Activated CD4-positive, alpha-beta memory T cell treated with anti-CD3 and anti-CD28 coated beads for 36 hours (primary cell): ENCODE data around the gene CACNG4. TPM values are rescaled to one million over a fixed set of nuclear protein-coding genes. Genes with fewer than 3 reads are reported as not detected.
A peak's percentile ranks its signal among the peaks of the same experiment; 100 is the strongest.
"Not testable (repeated sequence)": the region's sequence is repeated elsewhere in the genome, so short reads cannot be mapped to it uniquely, and the experiment has no call there.

Experiments used
- CTCF ChIA-PET: fragments of 350-600 bp; sonication (Branson Sonifier 250); formaldehyde crosslinking; loops from one replicate; lab custom pipeline; 2021; ENCODE audit warnings: antibody characterized with exemption, inconsistent platforms; lab: Charles Lee
- POLR2A ChIA-PET: fragments of 350-600 bp; sonication (Branson Sonifier 250); formaldehyde crosslinking; loops from one replicate; lab custom pipeline; 2021; ENCODE audit warnings: antibody characterized with exemption; lab: Charles Lee
- DNase-seq: peaks from one replicate; pipeline ENCODE4 v3.0.0-alpha.2; 2020
- H3K27ac Mint-ChIP-seq: one replicate; pipeline ENCODE4 v1.8.0; 2021; ENCODE audit warnings: mixed read lengths
- H3K27me3 Mint-ChIP-seq: one replicate; pipeline ENCODE4 v1.8.0; 2021; ENCODE audit warnings: mixed read lengths
- H3K36me3 Mint-ChIP-seq: one replicate; pipeline ENCODE4 v1.8.0; 2021; ENCODE audit warnings: mixed read lengths
- H3K4me1 Mint-ChIP-seq: one replicate; pipeline ENCODE4 v1.8.0; 2021; ENCODE audit warnings: low read depth, mixed read lengths
- H3K4me3 Mint-ChIP-seq: one replicate; pipeline ENCODE4 v1.8.0; 2021; ENCODE audit warnings: mild to moderate bottlenecking, mixed read lengths
- H3K9me3 Mint-ChIP-seq: one replicate; pipeline ENCODE4 v1.8.0; 2021; ENCODE audit warnings: mixed read lengths
- intact Hi-C: fragments of 100-400 bp; cut with micrococcal nuclease; formaldehyde crosslinking; loops from one replicate; pipeline ENCODE4 v1.15.1; 2023
- total RNA-seq, 2 experiments: library from RNA; stranded (reverse); gene quantifications; one replicate each; pipeline ENCODE4 v1.2.3, GENCODE V29; 2021

Gene CACNG4
- total RNA-seq, 2 experiments from 2014 or later: not detected

DNA sequence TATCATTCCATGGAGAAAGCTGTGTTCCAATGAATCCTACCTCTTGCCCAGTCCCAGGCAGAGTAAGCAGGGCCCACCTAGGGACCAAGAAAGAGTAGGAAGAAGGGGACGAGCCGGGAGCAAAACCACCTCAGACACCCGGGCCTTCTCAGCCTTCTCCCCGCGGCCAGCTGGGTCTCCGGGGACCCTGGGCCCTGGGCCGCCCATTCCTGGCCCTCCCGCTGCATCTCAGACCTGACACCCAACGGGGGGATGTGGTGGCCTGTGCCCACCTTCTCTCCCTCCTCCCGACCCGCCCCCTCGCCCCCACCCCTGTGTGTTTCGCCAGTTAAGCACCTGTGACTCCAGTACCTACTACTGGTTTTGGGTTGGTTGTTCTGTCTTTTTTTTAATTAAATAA is 68.5 kb downstream of the CACNG4 start:
- peaks cover 7% of the 10 kb centered on the region for H3K4me1 Mint-ChIP-seq
- intact Hi-C loops: no loop called here
- H3K9me3 Mint-ChIP-seq: no peaks in the 10 kb centered on the region
- H3K4me3 Mint-ChIP-seq: no peak overlapping the region
- H3K36me3 Mint-ChIP-seq: no peaks in the 10 kb centered on the region
- H3K27ac Mint-ChIP-seq: no peak overlapping the region
- H3K27me3 Mint-ChIP-seq: peaks cover 2% of the 10 kb centered on the region
- no peak for DNase-seq
- ChIA-PET CTCF (no interaction called here), POLR2A (no interaction called here)

DNA sequence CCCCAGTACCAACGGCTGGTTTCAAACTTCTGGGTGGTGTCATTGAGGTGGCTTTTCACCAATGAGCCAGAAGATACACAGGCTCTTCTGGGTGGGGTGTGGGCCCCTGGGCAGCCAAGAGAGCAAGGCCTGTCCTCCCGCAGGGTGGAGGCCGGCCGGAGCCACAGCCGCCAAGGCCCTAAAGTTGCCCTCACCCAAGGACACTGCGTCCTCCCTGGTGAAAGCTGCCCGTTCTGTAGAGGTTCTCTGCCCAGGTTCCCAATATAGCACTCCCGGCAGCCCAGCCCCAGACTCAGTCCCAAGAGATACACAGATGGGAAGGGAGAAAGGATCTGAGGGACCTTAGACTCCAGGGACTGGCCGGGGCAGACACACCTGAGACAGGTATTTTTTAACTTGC is 69.1 kb downstream of the CACNG4 start:
- intact Hi-C loops: no loop called here
- no peak for DNase-seq
- Mint-ChIP-seq H3K36me3 (no peaks in the 10 kb centered on the region), H3K27me3 (peaks cover 2% of the 10 kb centered on the region), H3K9me3 (no peaks in the 10 kb centered on the region), H3K4me1 (peaks cover 7% of the 10 kb centered on the region), H3K27ac (no peak overlapping the region), H3K4me3 (no peak overlapping the region)
- CTCF ChIA-PET: no interaction called here
- POLR2A ChIA-PET: no interaction called here

GRCh38 chr17:67035131-67036083 is 70.9 kb downstream of the CACNG4 start:
- Mint-ChIP-seq H3K4me3 (no peak overlapping the region), H3K27ac (no peak overlapping the region), H3K27me3 (peaks cover 2% of the 10 kb centered on the region), H3K9me3 (no peaks in the 10 kb centered on the region), H3K36me3 (no peaks in the 10 kb centered on the region), H3K4me1 (peaks cover 7% of the 10 kb centered on the region)
- intact Hi-C loops: no loop called here
- CTCF ChIA-PET: no interaction called here
- peak; percentile 46 for DNase-seq
- POLR2A ChIA-PET: no interaction called here

- CTCF ChIA-PET: no interaction called here
- Mint-ChIP-seq H3K4me1 (peaks cover 7% of the 10 kb centered on the region), H3K9me3 (no peaks in the 10 kb centered on the region), H3K36me3 (no peaks in the 10 kb centered on the region), H3K4me3 (no peak overlapping the region), H3K27me3 (peaks cover 2% of the 10 kb centered on the region), H3K27ac (no peak overlapping the region)
- intact Hi-C loops: no loop called here
- DNase-seq: no peak
- POLR2A ChIA-PET: no interaction called here
Measured at GRCh38 chr17:67038861-67039365, 74.4 kb downstream of the CACNG4 start.

DNA sequence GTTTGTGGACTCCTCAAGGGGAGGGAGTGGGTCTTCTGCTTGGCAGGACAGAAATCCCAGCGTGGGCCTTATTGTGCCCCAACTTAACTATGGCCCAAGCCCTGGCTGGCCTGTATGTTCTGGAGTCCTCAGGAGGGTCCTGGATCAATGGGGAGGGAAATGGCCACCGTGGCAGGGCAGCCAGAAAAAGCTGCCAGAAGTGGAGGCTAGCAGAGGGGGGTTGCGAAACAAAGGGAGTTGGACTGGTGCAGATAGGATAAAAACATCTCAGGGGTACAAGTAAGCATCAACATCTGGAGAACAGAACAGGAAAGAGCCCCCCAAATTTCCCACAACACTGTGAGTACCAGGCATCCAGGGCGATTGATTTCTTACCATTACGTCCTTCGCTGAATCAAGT is 76.1 kb downstream of the CACNG4 start:
- Mint-ChIP-seq H3K36me3 (no peaks in the 10 kb centered on the region), H3K9me3 (no peaks in the 10 kb centered on the region), H3K4me1 (peaks cover 2% of the 10 kb centered on the region), H3K27ac (no peak overlapping the region), H3K27me3 (peaks cover 2% of the 10 kb centered on the region), H3K4me3 (no peak overlapping the region)
- DNase-seq: no peak
- ChIA-PET POLR2A (no interaction called here), CTCF (no interaction called here)
- intact Hi-C loops: no loop called here

- DNase-seq, H3K4me3 Mint-ChIP-seq, H3K4me1 Mint-ChIP-seq, CTCF ChIA-PET, H3K9me3 Mint-ChIP-seq, POLR2A ChIA-PET, H3K36me3 Mint-ChIP-seq, H3K27ac Mint-ChIP-seq, H3K27me3 Mint-ChIP-seq, intact Hi-C loops: not testable (repeated sequence)
Measured at GRCh38 chr17:67041119-67041518, 76.6 kb downstream of the CACNG4 start.

DNA sequence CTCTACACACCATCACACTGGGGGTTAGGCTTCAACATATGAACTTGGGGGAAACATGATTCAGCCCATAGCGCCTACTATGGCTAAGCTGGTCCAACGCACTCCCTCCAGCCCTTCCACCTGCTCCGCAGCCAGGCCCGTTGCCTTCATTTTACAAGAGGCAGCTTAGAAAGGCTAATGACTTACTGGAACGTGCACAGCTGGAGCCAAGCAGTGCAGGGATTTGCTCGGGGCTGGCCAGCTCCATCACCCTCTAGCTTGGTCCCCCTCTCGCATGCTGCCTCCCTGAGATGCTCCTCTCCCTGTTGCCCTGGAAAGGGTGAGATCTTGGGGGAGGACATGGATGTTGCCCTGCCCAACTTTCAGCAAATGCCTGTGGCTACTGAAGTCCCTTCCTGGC is 77.0 kb downstream of the CACNG4 start:
- intact Hi-C loops: no loop called here
- Mint-ChIP-seq H3K27me3 (no peaks in the 10 kb centered on the region), H3K4me1 (no peaks in the 10 kb centered on the region), H3K27ac (no peak overlapping the region), H3K36me3 (no peaks in the 10 kb centered on the region), H3K9me3 (no peaks in the 10 kb centered on the region), H3K4me3 (no peak overlapping the region)
- DNase-seq: no peak
- ChIA-PET CTCF (no interaction called here), POLR2A (no interaction called here)

GRCh38 chr17:67041941-67042899 is 77.7 kb downstream of the CACNG4 start:
- intact Hi-C loops: no loop called here
- no peaks in the 10 kb centered on the region for H3K36me3 Mint-ChIP-seq
- no peaks in the 10 kb centered on the region for H3K27me3 Mint-ChIP-seq
- no peak overlapping the region for H3K4me3 Mint-ChIP-seq
- H3K4me1 Mint-ChIP-seq: no peaks in the 10 kb centered on the region
- no peak for DNase-seq
- ChIA-PET POLR2A (no interaction called here), CTCF (interaction anchor here (0.6 kb wide), 1 partner anchor 273 kb away, joined by 4 read pairs; no protein-coding TSS in a partner anchor)
- no peak overlapping the region for H3K27ac Mint-ChIP-seq
- H3K9me3 Mint-ChIP-seq: peaks cover 2% of the 10 kb centered on the region

DNA sequence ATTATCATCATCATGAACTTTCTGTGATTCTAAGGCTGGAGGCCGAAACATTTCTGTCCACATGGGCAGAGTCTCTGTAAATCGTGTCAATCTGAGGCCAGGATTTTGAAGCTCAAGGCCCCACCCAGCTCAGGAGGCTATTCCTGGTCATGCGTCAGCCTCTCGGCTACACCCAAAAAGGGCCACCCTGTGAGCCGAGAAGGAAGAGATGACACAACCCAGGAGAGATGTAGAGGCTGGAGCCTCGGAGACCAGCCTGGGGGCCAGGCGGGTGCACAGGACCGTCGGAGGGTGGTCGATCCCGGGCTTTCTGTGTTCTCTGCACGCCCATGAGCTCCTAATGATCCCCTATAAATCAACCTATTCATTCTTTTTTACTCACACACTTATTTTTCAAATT is 78.8 kb downstream of the CACNG4 start:
- no peak overlapping the region for H3K27ac Mint-ChIP-seq
- intact Hi-C loops: no loop called here
- ChIA-PET CTCF (no interaction called here), POLR2A (no interaction called here)
- H3K27me3 Mint-ChIP-seq: no peaks in the 10 kb centered on the region
- peaks cover 2% of the 10 kb centered on the region for H3K36me3 Mint-ChIP-seq
- H3K9me3 Mint-ChIP-seq: peaks cover 10% of the 10 kb centered on the region
- no peaks in the 10 kb centered on the region for H3K4me1 Mint-ChIP-seq
- no peak for DNase-seq
- no peak overlapping the region for H3K4me3 Mint-ChIP-seq

- Mint-ChIP-seq H3K9me3 (peaks cover 19% of the 10 kb centered on the region), H3K27ac (no peak within 1 kb of the TSS), H3K27me3 (no peaks in the 10 kb centered on the region), H3K4me1 (no peaks in the 10 kb centered on the region), H3K4me3 (no peak within 1 kb of the TSS), H3K36me3 (peaks cover 2% of the 10 kb centered on the region)
- CTCF ChIA-PET: no interaction called here
- intact Hi-C loops: no loop called here
- no peak for DNase-seq
- POLR2A ChIA-PET: no interaction called here
Measured at GRCh38 chr17:67044016-67044772, 79.7 kb downstream of the CACNG4 start, which contains the start of gene CACNG1. Gene CACNG1 (plus strand): TSS chr17:67044554. CDS start chr17:67044661, 107 bp downstream.

DNA sequence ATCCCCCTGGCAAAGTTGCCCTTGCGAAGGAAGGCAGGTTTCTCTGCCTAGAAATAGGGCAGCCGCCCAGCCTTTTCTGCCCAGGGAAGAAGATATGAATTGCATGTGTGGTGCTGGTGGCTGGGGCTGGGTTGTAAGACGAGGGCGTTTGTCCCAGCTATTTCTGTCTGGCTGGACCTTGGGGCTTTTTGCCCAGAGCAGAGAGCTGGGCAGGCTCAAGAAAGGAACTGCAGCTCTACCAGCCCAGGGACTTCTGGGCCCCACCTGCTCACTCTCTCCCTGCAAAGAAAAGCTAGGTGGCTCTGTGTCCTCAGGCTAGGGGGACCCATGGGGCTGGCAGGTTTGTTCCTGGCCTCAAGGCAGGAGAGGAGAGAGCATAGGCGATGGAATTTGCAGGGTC is 80.4 kb downstream of the CACNG4 start:
- no peak for DNase-seq
- Mint-ChIP-seq H3K36me3 (peaks cover 2% of the 10 kb centered on the region), H3K27me3 (no peaks in the 10 kb centered on the region), H3K27ac (no peak overlapping the region), H3K4me1 (no peaks in the 10 kb centered on the region), H3K4me3 (no peak overlapping the region), H3K9me3 (peaks cover 27% of the 10 kb centered on the region)
- intact Hi-C loops: no loop called here
- ChIA-PET CTCF (no interaction called here), POLR2A (no interaction called here)
